CD4-positive, alpha-beta T cell treated with Interleukin-2 at 100 ng/mL for 4 hours (primary cell): ENCODE data around the gene MTMR12.
A peak's percentile ranks its signal among the peaks of the same experiment; 100 is the strongest.
"Not testable (repeated sequence)": the region's sequence is repeated elsewhere in the genome, so short reads cannot be mapped to it uniquely, and the experiment has no call there.

Source experiments
- DNase-seq: peaks from one replicate; pipeline ENCODE4 v3.0.0-alpha.2; 2020; ENCODE audit warnings: low spot score

Gene MTMR12

DNA sequence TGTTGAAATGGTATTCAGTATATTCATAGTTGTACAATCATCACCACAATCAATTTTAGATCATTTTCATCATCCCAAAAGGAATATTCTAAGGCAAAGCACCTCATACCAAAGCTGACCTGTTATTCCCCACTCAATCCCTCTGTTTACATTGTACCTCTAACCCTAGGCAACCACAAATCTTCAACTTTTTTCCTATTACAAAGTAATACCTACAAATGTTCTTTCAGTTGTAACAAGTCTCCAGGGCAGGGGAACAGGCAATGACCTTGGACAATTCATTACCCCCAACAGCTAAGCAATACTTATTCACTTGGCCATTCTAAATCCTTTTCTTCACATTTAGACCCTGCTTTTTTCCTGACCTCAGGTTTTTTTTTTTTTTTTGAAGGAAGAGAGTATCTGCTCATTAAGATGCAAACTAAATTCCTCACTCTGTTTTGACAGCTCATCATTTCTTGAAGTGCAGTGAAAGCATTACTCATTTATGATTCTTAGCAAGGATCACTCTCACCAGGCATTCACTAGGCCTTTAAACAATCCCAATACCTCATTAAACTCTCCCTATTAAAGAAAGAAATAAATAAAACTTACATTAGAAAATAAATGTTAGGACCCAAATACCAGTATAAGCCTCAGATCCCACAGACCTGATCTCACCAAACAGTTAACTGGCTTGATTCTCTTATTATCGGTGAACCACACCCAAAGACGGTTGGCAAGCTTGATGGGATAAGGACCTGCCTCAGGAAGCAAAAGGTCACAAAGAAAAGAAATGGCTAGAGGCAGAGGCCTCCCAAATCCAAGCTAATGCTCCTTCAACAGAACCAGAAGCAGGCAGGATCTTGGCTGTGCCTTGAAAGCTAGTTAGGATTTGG lies 15.3 kb downstream of the MTMR12 start:
- DNase-seq, result no peak

DNA sequence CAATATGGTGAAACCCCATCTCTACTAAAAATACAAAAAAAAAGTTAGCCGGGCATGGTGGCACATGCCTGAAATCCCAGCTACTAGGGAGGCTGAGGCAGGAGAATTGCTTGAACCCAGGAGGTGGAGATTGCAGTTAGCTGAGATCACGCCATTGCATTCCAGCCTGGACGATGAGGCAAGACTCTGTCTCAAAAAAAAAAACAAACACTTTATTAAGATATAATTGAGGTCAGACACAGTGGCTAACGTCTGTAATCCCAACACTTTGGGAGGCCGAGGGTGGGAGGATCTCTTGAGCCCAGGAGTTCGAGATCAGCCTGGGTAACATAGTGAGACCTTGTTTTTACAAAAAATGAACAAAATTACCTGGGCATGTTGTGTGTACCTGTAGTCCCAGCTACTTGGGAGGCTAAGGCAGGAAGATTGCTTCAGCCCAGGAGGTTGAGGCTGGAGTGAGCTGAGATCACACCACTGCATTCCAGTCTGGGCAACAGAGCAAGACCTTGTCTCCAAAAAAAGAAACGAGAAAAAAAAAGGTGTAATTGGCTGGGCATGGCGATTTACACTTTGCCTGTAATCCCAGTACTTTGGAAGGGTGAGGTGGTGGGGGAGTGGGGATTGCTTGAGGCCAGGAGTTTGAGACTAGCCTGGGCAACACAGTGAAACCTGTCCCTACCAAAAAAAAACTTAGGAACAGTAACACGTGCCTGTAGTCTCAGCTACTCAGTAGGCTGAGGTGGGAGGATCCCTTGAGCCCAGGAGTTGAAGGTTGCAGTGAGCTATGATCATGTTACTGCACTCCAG lies 16.6 kb downstream of the MTMR12 start:
- not testable (repeated sequence) for DNase-seq

DNA sequence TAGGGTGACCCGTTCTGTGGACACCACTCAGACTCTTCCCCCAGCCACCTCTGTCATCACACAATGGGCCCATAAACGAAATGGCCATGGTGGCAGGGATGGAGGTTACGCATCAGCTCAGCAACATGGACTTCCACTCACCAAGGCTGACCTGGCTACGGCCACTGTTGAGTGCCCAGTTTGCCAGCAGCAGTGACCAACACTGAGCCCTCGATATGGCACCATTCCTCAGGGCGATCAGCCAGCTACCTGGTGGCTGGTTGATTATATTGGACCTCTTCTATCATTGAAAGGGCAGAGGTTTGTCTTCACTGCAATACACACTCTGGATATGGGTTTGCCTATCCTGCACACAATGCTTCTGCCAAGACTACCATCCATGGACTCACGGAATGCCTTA lies 21.1 kb downstream of the MTMR12 start:
- DNase-seq, result no peak

- DNase-seq, result no peak
Observed at GRCh38 chr5:32290922-32291321, 21.8 kb downstream of the MTMR12 start.

DNA sequence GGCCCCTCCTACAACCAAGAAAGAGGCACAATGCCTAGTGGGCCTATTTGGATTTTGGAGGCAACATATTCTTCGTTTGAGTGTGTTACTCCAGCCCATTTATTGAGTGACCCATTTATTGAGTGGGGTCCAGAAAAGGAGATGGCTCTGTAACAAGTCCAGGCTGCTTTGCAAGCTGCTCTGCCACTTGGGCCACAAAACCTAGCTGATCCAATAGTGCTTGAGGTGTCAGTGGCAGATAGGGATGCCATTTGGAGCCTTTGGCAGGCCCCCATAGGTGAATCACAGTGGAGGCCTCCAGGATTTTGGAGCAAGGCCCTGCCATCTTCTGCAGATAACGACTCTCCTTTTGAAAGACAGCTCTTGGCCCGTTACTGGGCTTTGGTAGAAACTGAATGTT lies 22.2 kb downstream of the MTMR12 start:
- not testable (repeated sequence) for DNase-seq

DNA sequence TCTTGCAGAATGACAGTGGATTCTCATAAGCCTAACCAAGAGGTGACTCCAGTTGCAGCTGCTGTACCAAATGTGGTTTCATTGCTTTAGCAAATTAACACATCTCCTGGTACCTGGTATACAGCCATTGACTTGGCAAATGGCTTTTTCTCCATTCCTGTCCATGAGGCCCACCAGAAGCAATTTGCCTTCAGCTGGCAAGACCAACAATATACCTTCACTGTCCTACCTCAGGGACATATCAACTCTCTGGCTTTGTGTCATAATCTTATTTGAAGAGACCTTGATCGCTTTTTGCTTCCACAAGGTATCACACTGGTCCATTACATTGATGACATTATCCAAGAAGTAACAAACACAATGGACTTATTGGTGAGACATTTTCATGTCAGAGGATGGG lies 22.8 kb downstream of the MTMR12 start:
- DNase-seq, result not testable (repeated sequence)

DNA sequence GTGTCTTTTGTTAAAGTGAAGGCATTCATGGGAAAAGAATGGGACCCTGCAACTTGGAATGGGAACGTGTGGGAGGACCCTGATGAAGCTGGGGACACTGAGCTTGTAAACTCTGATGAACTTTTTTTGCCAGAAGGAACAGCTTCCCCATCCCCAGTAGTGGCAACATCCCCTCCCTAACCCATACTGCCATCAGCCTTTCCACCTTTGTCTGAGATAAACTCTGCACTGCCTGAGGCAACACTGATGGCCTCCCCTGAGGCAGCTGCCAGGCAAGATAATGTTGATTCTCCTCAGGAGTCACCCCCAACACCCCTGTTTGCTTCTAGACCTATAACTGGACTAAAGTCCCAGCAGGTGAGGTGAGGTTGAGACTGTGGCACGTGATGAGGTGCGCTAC lies 24.6 kb downstream of the MTMR12 start:
- DNase-seq, result not testable (repeated sequence)

DNA sequence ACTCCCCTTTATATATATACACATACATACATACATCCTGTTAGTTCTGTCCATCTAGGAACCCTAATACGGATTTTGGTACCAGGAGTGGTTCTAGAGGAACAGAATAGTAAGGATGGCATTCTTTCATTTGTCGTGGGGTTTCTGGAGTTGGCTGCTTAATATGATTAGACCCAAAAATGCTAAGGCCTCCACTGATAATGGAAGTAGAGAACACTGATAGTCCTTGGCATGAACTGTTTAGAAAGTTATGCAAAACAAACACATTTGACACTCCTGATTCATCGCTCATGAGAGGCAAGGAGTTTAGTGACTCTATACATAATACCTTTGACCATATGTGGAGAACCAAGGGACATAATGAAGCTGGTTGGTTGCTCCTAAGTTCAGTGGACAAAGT lies 25.2 kb downstream of the MTMR12 start:
- not testable (repeated sequence) for DNase-seq

- DNase-seq, result no peak
Observed at GRCh38 chr5:32285510-32286138, 27.1 kb downstream of the MTMR12 start.

DNA sequence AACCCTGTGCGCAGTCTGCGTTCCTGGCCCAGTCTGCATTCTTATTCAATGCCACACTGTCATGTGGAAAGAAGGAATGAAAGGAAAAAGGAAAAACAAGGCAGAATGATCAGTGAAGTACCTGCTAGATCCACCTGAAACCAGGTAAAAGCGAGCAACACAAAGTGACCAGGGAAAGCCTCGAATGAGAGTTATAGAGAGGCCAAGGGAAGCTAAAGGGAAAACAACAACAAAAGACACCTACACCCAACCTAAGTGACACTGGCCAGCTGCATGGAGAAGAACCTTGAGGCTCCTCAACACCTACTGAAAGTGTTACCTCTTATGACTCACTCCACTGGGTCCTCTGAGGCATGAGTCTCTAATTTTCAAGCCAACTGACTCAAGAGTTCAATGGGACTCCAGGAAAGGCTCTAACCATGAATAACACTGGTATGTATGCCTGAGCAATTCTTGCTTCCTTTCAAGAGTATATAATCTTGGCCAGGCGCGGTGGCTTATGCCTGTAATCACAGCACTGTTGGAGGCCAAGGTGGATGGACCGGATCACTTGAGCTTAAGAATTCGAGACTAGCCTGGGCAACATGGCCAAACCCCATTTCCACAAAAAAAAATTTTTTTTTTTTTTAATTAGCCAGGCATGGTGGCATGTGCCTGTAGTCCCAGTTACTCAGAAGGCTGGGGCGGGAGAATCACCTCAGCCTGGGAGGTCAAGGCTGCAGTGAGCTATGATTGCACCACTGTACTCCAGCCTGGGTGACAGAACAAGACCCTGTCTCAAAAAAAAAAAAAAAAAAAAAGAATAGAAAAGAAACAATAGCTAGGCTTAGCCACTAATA lies 29.0 kb downstream of the MTMR12 start:
- DNase-seq, result peak; percentile 46

DNA sequence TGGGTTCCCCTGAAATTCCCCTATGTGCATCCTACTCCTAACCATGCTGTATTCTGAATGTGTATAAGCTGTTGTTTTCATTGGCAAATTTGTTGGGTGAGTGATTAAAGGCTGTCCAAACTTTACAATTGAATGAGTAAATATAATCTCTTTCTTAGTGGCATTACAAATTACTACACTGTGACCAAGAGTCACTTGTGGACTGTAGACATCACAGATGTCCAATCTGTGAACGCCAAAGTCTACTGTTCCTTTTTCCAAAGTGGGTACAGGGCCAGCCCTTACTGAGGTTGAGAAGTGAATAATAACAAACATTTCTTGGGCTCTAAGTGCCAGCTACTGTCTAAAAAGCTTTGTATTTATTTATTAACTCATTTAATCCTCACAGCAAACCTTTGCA lies 29.7 kb downstream of the MTMR12 start:
- no peak for DNase-seq

GRCh38 chr5:32282633-32283032 lies 30.1 kb downstream of the MTMR12 start:
- no peak for DNase-seq

DNA sequence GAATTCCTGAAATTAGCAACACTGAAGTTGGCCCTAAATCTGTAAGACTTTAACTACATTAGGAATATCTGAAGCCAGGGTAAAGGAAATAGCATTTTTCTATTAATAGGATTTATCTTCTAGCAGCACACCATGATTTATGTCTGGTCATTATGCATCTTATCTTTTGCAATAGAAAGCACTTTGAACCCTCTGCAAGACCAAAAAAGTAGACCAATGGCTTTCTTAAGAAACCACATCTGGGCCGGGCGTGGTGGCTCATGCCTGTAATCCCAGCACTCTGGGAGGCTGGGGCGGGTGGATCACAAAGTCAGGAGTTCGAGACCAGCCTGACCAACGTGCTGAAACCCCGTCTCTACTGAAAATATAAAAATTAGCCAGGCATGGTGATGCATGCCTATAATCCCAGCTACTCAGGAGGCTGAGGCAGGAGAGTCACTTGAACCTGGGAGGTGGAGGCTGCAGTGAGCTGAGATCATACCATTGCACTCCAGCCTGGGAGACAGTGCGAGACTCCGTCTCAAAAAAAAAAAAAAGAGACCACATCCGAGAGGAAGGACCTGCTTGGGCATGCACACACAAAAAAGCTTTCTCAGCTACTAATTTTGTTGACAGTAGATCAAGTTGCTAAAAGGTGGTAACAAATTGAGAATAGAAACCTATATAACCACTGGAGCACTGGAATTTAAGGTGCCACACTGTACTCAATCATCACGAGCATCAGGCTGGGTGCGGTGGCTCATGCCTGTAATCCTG lies 31.2 kb downstream of the MTMR12 start:
- not testable (repeated sequence) for DNase-seq

DNA sequence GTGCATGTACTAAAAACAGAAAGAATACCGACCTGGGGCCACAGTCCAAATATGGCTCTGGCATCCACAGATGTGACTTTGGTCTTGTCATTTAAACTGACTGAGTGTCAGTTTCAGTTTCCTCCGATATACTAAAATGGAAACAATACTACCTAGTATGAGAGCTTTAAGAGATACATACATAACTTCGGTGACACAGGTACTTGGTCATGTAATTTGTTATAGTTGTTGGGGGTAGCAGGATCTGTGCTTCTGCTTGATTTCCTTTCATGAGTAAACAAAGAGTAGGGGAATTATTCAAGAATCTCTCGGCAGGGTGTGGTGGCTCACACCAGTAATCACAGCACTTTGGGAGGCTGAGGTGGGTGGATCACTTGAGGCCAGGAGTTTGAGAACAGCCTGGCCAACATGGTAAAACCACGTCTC lies 32.1 kb downstream of the MTMR12 start:
- peak; percentile 23 for DNase-seq

DNA sequence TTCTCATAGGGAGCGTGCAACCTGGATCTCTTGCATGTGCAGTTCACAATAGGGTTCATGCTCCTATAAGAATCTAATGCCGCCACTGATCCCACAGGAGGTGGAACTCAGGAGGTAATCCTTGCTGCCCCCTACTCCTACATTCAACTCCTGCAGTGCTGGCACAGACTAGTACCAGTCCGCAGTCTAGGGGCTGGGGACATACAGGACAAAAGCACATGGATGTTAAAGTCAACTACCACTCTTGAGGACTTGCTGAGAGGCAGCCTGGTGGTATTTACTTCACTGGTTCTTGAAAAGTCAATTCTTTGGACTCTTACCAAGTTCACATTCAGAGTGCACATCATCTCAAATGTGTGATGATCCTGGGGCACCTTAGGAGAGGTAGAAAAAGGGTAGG lies 33.0 kb downstream of the MTMR12 start:
- DNase-seq, result no peak

DNA sequence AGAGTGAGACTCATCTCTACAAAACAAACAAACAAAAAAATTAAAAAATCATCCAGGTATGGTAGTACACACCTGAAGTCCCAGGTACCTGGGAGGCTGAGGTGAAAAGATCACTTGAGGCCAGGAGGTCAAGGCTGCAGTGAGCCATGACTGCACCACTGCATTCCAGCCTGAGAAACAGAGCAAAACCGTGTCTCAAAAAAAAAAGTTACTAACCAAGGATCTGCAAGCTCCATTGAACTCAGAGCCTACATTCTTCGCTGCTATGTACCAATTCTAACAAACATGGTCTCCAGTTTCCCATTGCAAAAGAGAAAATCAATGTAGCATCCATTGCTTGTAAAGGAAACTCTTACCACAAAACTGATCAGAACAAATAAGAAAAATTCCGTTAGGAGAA lies 33.5 kb downstream of the MTMR12 start:
- no peak for DNase-seq

DNA sequence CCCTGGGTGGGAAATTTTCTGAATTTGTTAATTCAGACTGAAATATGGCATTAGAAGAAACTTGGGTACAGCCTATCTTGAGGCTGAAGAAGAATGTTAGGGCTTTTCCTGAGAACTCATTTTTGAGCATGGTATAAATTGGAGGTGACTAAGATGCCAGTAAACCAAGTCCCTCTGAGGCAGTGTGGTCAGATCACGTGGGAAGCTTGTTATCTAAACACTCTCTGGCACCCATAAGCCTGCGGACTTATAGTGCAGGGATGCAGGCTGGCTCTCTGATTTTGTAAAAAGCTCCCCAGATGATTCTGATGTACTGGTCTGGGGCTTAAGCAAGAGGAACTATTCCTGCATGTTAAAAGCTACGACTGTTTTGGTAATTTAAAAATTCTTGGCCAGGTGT lies 34.3 kb downstream of the MTMR12 start:
- DNase-seq, result peak; percentile 36

- no peak for DNase-seq
Observed at GRCh38 chr5:32277798-32278197, 34.9 kb downstream of the MTMR12 start.

DNA sequence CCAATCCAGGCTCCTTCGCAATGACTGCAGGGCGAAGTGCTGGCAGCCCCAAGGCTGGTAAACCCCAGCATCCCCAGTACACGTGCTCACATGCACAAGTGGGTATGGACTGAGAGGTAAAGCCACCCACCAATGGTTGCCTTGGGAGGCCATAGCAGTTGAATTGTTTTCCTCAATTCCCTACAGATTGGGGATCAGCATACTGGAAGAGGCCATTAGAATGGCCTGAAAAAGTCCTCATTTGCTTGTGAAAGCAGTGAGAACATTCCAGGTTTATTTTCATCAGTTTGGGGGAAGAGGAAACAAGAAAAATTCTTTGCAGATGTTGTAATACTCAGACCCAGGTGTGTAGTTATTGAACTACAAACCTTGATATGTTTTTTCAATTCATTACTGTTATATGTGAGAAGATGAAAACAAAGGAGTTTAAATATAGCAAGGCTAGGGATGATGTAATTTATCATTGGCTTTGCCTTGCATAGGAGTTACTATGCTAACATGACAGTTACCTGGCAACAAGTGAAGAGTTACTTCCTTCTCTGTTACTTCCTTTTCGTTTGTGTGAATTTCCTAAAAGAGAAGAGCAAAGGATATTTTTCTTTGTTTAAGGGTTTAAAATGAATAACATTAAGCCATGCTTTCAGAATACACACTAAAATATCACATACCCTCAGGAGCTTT lies 36.4 kb downstream of the MTMR12 start:
- peak; percentile 29 for DNase-seq

DNA sequence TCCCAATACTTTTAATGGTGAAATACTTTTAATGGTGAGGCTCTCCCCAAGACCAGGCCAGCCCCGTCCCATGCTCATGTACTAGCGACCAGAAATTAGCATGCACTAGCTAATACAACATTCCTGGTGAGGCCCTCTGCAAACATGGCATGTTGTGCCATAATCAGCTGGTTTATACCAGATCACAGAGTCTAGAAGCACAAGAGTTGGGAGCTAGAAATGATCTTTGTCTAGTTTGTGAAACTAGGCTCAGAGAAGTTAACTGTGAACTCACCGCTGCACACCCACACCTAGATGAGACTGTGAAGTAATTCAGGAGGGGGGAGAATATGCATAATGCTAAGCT lies 37.4 kb downstream of the MTMR12 start:
- DNase-seq, result no peak
